Right forelimb (tissue), 1 donor: ENCODE results near the gene BID.
"Not testable (repeated sequence)": the region's sequence is repeated elsewhere in the genome, so short reads cannot be mapped to it uniquely, and the experiment has no call there.

Experiments used
- DNase-seq: peaks from one replicate; pipeline ENCODE4 v3.0.0-alpha.2; 2018

BID gene

DNA sequence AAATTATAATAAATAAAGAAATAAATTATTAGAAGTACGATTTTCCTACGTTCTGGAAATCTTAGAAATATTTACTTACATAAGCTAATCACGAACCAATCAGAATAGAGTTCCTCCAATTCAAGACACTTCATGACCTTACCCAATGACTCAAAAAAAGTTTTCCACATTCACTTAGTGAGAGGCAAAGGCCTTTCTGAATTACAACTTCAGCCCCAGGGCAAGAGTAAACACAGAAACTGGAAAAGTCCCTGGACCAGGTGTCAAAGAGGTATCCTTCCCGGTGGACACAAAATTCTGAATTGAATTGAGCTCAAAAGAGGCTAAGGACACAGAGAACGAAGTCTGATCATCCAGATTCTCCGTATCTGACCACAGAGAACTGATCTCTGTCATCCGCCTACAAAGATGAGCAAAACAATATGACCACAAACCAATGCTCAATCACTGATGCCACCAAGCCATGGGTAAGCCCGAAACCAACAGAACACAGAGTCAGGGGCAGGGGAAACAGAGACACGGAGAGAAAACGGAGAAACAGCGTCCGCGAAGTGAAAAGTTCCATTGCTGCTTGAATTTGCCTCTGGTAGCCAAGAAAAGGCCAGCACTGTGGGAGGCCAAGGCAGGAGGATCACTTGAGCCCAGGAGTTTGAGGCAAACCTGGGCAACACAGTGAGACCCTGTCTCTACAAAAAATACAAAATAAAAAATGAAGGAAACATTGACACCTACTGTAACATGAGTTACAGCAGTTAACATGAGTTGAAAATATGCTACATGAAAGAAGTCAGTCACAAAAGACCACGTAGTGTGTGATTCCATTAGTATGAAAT lies 6.8 kb downstream of the BID start:
- DNase-seq = no peak

DNA sequence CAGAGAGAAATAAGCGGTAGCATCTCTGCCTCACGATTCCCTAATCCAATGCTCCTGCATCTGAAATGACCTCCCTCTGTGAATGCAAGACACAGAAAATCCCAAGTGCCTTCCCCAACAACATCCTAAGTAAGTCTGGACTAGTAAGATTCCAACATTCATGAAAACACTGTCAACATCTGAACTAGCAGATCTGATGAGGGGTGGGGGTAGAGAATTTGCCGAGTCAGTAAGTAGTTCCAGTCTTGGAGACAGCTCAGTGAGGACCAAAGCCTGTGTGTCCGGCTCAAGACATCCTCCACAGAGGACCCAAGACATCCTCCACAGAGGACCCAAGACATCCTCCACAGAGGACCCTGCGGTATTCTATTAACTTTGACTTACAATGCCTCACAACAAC lies 9.4 kb downstream of the BID start:
- not testable (repeated sequence) for DNase-seq

DNA sequence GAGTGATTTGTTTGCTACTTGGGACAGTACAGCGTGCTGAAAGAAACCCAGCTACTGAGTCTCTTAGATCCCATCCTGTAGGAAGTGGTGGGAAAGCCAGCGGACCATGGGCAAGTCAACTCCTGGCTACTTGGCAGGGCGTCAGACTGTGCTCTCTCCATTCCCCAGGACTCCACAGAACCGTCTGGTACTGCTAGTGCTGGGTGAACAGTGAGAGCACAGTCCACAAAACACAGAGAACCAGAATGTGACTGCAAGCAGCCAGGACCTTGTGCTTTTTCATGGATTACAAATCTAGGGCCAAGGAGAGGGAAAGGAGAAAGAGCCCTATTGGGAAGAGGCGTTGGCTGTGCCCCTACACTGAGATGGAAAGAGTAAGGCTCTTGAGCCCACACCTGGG lies 10.2 kb downstream of the BID start:
- DNase-seq = no peak

DNA sequence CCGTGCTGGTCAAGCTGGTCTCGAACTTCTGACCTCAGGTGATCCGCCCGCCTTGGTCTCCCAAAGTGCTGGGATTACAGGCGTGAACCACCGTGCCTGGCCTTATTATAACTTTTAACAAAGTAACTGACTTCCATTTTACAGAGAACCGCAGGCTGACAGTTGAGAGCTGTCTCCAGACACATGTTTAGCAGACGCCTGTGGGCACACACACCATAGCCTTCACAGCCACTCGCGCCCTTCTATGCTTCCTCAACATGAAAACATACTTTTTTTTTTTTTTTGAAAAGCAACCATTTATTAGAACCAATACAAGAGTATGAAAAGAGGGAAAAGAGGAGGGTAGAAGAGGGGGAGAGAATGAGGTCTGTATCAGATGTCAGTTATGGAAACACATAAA lies 10.8 kb downstream of the BID start:
- not testable (repeated sequence) for DNase-seq

DNA sequence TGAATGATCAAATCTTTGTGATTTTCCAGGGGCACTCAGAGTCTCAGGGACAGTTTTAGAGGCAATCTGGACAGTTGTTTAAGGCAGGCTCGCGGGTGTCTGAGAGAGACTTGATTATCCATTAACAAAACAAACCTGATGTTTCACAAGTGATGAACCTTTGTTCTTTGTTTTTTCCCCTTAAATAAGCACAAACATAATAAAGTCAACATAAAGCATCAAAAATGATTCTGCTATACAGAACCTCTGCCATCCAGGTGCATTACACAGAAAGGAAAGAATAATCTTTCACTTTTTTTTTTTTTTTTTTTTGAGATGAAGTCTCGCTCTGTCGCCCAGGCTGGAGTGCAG lies 13.2 kb downstream of the BID start:
- no peak for DNase-seq

DNA sequence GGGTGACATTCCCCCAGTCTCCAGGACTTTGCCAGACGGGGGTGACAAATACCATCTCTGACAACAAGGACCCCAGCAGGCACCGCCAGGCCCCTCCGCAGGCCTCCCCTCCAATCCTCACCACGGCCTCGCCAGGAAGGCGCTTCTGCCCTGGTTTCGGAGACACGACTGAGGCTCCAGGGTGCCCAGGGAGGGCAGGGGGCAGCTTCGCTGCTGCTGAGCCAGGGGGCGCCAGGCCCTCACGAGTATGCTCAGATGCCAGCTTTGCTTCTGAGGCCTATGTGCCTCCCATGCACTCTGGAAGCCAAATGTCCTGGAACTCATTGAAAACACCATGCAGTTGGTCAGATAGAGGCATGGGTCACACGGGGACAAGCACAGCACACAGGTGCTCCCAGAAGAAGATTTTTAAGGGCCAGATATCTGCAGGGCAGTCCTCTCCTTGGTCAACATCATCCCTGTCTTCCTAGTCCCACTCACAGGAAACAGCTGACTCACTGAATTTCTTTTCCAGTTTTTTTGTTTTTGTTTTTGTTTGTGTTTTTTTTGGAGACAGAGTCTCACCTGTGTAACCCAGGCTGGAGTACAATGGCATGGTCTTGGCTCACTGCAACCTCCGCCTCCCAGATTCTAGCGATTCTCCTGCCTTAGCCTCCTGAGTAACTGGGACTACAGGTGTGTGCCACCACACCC lies 19.9 kb downstream of the BID start:
- no peak for DNase-seq

DNA sequence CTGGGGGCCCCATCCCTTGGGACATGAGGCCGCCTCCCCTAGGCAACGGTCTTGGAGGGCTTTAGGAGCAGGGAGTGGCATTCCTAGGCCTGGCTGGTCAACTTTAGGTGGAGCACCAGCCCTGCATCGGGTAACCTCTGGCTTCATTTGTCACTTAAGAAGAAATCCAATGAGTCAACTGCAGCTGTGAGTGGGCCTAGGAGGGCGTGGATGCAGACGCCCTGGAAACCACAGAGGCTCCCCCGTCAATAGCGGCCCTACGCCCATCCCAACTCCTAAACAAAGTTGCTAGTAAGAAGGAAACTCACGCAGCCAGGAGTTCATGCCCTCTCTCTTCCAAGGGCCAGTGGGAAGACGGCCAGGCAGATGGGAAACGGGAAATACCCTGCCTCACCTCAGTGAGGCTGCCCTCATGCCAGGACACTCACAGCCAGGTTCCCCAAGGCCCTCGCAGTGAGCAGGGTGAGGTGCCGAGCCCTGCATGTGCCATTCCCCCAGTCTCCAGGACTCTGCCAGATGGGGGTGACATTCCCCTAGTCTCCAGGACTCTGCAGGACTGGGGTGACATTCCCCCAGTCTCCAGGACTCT lies 20.8 kb downstream of the BID start:
- no peak for DNase-seq

DNA sequence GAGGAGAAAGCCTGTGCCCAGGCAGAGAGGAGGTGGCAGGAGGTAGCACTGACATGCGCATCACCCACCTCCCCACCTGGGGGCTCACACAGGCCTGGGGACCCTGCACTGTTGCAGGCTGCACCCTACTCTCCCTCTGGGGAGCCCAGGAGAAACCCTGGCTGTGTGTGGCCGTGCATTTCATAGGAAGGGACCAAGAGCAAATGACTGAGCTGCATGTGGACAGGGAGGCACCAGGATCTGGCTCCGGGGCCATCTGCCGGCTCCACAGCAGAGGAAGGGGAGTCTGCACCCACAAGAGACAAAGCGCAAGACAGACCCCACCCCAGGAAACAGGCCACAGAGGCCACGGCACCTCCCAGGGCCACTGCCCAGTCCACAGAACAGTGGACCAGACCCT lies 22.7 kb downstream of the BID start:
- DNase-seq = no peak

DNA sequence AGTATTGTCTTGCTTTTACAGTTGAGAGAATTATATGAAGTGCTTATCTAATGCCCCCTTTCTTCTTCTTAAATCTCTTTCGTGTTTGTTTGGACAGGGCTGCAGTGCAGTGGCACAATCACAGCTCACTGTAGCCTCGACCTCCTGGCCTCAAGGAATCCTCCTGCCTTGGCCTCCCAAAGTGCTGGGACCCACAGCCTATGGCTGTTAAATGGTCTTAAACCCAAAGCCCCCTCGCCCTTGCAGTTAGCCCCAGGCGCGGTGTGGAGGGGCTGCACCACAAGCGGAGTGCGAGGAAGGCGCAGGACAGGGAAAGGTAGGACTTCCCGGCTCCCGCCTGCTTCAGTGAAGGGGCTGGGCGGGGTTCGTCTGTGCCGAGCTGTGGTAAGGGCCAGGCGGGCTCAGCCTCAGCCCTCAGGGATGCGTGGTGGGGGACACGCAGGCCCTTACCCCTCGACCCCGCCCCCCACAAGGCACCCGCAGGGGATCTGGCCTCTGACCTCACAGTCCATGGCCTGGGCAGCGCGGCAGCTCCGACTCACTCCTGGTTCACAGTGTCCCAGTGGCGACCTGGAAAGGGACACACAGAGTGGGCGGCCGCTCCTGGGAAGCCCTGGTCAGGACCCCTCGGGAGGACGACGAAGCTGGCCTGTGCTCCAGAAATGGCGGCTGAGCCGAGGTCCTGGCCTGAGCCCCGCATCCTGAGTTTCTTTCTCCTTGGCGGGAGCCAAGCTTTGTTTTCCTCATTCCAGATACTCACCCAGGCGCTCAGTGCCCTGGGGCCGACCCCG lies 24.5 kb downstream of the BID start:
- DNase-seq = no peak

DNA sequence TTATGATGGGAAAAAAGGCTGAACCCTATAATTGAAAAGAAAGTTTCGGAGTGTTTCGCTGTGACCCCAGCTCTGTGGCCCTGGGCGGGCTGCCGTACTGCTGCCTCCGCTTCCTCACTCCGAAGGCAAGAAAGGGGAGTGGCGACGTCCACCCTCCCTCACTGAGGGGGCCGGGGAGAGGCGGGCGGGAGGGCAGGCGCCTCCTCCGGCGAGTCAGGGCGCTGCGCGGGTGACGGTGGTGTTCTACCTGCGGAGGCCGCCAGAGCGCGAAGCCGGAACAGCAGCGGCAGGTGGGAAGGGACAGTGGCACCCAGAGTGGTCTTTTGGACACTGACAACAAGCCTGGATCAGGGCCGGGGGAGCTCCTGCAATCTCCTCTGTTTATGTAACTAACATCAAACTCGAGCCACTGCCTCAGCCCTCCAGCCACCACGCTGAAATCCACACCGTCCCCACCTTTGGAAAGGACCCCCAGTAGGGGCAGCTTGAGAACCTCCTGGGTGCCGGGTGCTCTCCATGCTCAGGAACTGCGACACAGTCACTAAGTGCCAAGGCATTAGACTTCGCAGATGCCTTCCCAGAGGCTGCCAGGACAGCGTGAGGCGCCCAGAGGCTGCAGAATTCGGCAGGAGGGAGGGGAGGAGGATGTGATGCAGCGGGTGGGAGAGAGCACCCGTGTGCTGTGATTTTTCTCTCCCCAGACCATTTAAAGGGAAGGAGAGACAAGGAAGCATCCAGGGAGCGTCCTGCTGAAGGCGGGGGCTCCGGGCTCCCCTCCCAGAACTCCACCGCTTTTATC lies 25.5 kb downstream of the BID start:
- no peak for DNase-seq

DNA sequence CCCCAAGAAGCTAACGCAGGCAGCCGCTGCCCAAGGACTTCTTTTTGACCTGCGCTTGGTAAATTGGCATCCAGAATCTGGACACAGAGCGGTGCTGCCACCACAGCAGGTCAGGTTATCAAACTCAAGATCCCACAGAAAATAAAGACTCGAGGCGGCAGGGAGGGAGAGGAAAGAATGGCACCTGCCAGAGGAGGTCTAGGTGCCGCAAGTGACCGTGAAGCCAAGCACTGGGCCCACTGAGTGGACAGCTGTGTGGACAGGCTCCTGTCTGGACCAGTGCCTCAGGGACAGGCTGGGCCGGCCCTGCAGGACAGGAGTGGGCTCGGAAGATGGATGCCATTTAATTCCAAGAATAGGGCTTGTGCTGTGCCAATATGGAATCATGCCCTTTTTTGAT lies 27.4 kb downstream of the BID start:
- no peak for DNase-seq

DNA sequence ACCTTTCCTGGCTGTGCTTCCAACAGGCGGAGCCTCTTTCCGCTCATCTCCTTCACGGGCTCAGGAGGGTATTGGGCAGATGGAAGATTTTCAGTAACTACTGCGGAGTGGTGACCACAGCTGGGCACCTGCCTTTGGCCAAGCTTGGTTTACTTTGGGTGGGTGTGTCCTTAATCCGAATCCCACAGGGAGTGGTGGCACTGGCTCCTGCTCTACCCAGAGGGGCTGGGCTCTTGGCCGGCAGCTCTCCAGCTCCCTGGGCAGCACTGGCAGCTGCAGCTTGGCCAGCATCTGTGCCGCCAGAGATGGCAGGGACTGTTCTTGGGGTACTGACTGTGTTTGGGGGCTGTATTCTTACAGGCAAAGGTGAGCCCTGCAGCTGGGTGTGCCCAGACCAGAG lies 29.8 kb downstream of the BID start:
- no peak for DNase-seq

DNA sequence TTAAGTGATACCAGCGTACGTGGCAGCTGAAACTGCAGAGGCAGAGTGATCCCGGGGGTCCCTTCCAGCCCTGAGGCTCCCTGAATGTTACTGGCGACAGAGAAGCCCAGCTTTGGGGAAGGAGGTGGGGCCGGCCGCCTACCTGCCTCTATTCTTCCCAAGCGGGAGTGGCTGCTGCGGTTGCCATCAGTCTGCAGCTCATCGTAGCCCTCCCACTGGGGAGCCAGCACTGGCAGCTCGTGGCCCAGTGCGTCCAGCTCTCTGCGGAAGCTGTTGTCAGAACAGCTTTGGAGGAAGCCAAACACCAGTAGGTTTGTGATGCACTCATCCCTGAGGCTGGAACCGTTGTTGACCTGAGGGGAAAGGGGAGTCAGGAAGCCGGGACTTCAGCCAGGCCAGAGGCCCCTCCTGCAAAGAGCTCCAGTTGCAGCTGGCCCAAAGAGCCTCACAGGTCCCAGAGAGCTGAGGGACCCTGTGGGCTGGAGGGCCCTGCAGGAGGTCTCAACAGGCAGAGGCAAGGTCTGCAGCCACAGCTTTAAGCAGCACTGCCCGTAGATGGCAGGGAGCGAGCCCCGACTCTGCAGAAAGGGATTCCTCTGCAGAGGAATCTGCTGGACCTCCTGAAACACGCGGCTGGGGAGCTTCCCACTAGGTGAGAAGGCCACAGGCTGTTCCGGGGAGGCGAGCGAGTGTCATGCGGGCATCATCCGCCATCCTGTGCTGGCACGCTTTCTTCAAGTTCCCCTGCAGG lies 30.4 kb downstream of the BID start:
- no peak for DNase-seq

DNA sequence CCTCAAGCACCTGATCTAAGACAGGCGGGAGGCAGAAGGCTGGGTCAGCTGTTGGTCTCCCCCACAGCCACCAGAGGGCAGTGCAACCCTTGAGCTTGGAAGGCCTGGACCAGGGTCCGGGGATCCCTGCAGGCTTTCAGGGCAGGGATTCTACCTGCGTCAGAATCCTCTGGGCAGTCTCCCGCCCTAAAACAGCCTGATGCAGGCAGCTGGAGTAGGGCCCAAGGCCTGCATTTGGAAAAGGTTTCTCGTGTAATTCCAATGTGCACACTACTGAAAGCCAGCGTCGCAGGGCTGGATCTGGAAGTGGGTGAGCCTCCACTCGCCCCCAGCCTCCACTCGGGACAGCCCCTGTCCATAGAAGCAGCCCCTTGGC lies 31.8 kb downstream of the BID start:
- peak; percentile 84 for DNase-seq

DNA sequence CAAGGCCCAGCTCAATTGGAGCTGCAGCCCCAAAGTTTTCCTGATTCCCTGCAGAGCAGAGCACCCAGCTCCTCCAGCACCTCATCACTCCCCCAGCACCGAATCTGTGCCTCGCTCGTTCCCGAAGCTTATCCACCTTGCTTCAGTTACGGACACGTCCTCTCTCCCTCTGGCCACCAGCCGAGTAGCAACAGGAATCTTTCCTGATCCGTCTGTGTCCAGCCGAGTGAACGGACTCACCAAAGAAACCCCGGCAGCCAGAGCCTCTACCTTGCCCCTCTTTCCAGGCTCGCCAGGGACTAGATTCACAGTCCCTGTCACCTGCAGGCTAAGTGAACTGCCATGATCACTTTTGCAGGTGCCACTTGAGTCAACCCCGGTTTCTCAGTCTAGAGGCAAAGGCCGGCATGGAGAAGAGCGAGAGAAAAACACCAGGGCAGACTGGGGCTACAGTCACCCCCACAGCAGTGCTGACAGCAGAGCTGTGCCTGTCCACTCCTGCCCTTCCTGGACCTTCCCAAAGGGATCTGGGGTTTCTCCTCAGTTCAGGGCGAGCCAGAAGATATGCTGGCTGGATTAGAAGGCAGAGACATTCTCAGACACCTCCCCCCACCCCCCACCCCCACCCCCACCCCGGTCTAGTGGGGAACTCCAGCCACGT lies 32.3 kb downstream of the BID start:
- DNase-seq = no peak

DNA sequence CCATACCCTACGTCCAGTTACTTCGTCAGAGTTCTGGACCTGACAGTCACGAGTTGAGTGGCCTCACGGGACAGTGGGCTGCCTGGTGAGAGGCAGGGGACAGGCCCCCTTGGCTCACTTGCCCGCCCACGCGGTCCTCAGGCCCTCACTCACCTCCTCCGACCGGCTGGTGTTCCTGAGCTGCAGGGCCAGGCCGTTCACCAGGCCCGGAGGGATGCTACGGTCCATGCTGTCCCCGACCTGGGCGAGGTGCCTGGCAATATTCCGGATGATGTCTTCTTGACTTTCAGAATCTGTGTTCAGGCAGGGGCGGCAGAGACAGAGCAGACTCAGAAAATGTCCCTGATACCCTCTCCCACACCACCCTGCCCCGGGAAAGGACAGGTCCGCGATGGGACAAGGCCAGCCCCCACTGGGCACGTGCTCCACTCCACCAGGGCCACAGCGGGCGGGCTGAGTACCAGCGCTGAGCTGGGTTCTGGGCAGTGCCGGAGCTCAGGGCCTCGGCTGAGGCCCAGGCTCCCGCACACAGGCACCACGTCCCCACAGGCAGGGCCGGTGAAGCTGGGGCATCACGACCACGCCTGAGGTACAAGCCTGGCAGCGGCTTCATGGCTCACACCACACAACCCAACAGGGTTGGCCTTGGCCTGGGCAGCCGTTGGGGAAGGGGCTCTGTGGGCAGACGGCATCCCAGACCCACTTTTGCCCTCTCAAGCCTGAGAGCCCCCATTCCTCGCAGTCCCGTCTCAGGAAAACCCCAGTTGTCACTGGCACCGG lies 34.9 kb downstream of the BID start:
- DNase-seq = no peak

DNA sequence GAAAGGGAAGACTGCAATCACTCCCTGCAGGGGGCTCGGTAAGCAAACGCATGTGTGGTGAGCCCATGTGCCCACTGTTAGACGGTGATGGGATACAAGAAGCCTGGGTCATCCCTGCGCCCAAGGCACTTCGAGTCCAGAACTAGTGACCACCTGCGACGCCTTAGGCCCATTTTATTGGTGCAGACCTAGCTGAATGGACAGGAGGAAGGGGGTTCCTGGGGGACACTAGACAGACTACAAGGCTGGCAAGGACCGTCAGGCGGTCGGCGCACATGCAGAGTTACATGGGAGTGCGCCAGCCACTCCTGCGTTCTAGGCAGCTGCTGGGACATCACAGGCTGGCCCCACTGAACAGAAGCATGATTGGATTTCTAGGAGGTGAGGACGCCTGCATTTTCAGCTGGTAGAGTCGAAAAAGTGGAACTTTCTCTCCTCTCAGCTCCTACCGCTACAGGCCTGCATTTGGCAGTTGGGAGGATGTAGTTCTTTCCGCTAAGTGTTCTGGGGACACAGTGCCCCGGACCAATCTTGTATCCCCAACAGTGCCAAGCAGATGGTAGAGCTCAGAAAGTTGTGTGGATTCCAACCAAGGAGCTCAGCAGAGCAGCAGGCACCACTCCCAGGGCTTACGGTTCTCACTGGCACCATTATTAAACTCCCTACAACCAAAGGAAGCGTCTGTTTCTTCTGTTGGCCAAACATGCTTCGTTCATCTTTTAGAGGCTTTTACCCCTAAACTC lies 35.7 kb downstream of the BID start:
- no peak for DNase-seq

DNA sequence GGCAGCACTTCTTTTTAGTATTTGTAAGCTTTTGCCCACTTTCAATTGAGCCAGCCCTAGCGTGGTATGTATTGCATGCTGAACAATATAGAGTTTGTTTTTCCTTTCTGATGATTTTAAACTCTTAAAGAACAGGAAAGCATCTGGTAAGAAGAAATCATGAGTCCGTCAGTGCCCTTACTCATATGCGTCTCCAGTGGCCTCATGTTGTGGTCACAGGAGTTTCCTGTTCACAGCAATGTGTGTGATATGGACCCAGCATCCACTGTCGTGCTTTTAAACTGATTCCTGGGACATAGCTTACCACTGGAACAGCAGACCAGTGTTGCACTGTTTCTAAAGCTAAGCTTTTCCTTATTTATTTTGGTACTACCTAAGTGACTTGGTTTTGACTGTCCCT lies 40.1 kb downstream of the BID start:
- DNase-seq = no peak

DNA sequence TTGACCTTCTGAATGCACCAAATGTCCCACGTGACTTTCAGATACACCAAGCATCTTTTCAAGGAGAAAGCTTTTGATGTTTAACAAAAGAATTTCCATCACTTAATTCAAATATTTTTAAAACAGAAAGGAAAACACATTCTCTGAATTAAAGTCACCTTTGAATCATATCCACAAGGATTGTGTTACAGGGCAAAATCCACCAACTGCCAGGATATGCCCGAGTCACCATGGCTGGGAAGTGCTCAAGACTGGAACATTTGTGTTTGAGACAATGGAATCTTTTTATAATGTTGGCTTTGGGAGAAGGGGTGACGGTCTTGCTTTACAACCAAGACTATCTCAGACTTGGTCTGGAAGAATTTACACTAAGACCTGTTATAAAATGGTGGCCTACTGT lies 40.8 kb downstream of the BID start:
- DNase-seq = no peak
